Testis (tissue), 3 donors: Measurements from ENCODE around the gene XXYLT1. TPM values are rescaled to one million over a fixed set of nuclear protein-coding genes. Genes with fewer than 3 reads are reported as not detected.

Experiments used
- DNase-seq: peaks from one replicate; pipeline ENCODE4 v3.0.0-alpha.2; 2019
- H3K27ac ChIP-seq, 2 donors: fragments of 200-600 bp; sonication (generic); one replicate each; pipeline ENCODE4 v1.5.1; 2019
- H3K27me3 ChIP-seq: fragments of 200-600 bp; sonication (generic); one replicate; pipeline ENCODE4 v1.5.1; 2019
- H3K36me3 ChIP-seq: fragments of 200-600 bp; sonication (generic); one replicate; pipeline ENCODE4 v1.5.1; 2017; ENCODE audit warnings: low read depth; ENCODE audit errors: missing control alignments
- H3K4me1 ChIP-seq: fragments of 200-600 bp; sonication (generic); one replicate; pipeline ENCODE4 v1.5.1; 2019
- H3K4me3 ChIP-seq, 2 donors: fragments of 200-600 bp; sonication (generic); one replicate each; pipeline ENCODE4 v1.5.1; 2017 to 2019
- H3K9me3 ChIP-seq: fragments of 200-600 bp; sonication (generic); one replicate; pipeline ENCODE4 v1.5.1; 2017
- CTCF ChIP-seq, 3 experiments: fragments of 450-650 bp in 2 of 3; fragments of 200-600 bp in 1 of 3; sonication (generic) in 1 of 3; IDR thresholded peaks; one replicate each; pipeline ENCODE4 v1.5.1; 2016 to 2019; ENCODE audit warnings: antibody characterized with exemption in 3 of 3, mild to moderate bottlenecking in 2 of 3, moderate library complexity in 1 of 3
- POLR2A ChIP-seq: fragments of 450-650 bp; IDR thresholded peaks from one replicate; pipeline ENCODE4 v1.6.1; 2017; ENCODE audit warnings: antibody characterized with exemption, mild to moderate bottlenecking, moderate library complexity
- WGBS, 2 donors: methylation state at CpG; one replicate each; pipeline ENCODE4 v1.1.5; 2018; 5-methylcytosine and 5-hydroxymethylcytosine counted together
- intact Hi-C: fragments of 100-400 bp; cut with DNase I; formaldehyde crosslinking; loops from one replicate; pipeline ENCODE4 v1.15.1; 2023; ENCODE audit warnings: low total_unique reads
- polyA plus RNA-seq: library from polyadenylated mRNA; stranded (reverse); fragments of 350-450 nt; fragmentation: Illumina TruSeq; extraction: RNeasy Lipid Tissue Mini Kit (QIAGEN cat#74804); gene quantifications from one replicate; pipeline ENCODE4 v1.2.3, GENCODE V29; 2014; ENCODE audit warnings: low read depth, low replicate concordance; ENCODE audit not compliant: insufficient read depth
- total RNA-seq, 2 donors: library from RNA; depleted of rRNA; stranded (reverse); fragments of >200 nt; gene quantifications; one replicate each; pipeline ENCODE4 v1.2.3, GENCODE V29; 2016

Gene XXYLT1
- total and polyA plus RNA-seq, 3 donors from 2014 or later: 7.2 to 12.5 (median 11.1) TPM

- TF ChIP-seq POLR2A: no peak
- TF ChIP-seq CTCF (IDR thresholded peaks at IDR 0.05): no peak
- H3K4me3 ChIP-seq: no peak overlapping the region
- intact Hi-C loops: no loop called here
- H3K27me3 ChIP-seq: no peaks in the 10 kb centered on the region
- no peaks in the 10 kb centered on the region for H3K36me3 ChIP-seq
- no peaks in the 10 kb centered on the region for H3K4me1 ChIP-seq
- DNase-seq: no peak
- WGBS, 2 donors: 81 to 95% methylated on average over 4 to 18 of the region's 18 CpGs
- no peaks in the 10 kb centered on the region for H3K9me3 ChIP-seq
- no peak overlapping the region for H3K27ac ChIP-seq
These were observed 210.2 kb downstream of the XXYLT1 start for GRCh38 chr3:195060531-195061291.

GRCh38 chr3:195060217-195060481 lies 210.8 kb downstream of the XXYLT1 start:
- no peak for DNase-seq
- H3K27me3 ChIP-seq: no peaks in the 10 kb centered on the region
- no peak for TF ChIP-seq CTCF (IDR thresholded peaks at IDR 0.05)
- TF ChIP-seq POLR2A: no peak
- WGBS, 2 donors: 93 to 100% methylated on average over 2 to 3 of the region's 3 CpGs
- no peak overlapping the region for H3K27ac ChIP-seq
- no peaks in the 10 kb centered on the region for H3K9me3 ChIP-seq
- H3K4me1 ChIP-seq: no peaks in the 10 kb centered on the region
- H3K36me3 ChIP-seq: no peaks in the 10 kb centered on the region
- intact Hi-C loops: no loop called here
- H3K4me3 ChIP-seq: no peak overlapping the region

GRCh38 chr3:195059471-195060216 lies 211.3 kb downstream of the XXYLT1 start:
- no peaks in the 10 kb centered on the region for H3K27me3 ChIP-seq
- no peak overlapping the region for H3K4me3 ChIP-seq
- intact Hi-C loops: no loop called here
- WGBS, 2 donors: 77 to 84% methylated on average over 21 to 22 of the region's 22 CpGs
- no peak for TF ChIP-seq POLR2A
- TF ChIP-seq CTCF (IDR thresholded peaks at IDR 0.05): no peak
- H3K4me1 ChIP-seq: no peaks in the 10 kb centered on the region
- no peak for DNase-seq
- H3K27ac ChIP-seq: no peak overlapping the region
- H3K36me3 ChIP-seq: no peaks in the 10 kb centered on the region
- no peaks in the 10 kb centered on the region for H3K9me3 ChIP-seq

- no peaks in the 10 kb centered on the region for H3K4me1 ChIP-seq
- TF ChIP-seq POLR2A: no peak
- no peak for TF ChIP-seq CTCF (IDR thresholded peaks at IDR 0.05)
- H3K4me3 ChIP-seq: no peak overlapping the region
- no peaks in the 10 kb centered on the region for H3K9me3 ChIP-seq
- H3K27me3 ChIP-seq: no peaks in the 10 kb centered on the region
- H3K27ac ChIP-seq: no peak overlapping the region
- 48 to 63% methylated on average over 13 of the region's 13 CpGs for WGBS, 2 donors
- intact Hi-C loops: no loop called here
- H3K36me3 ChIP-seq: no peaks in the 10 kb centered on the region
- DNase-seq: peak; percentile 38
These were observed 212.0 kb downstream of the XXYLT1 start for GRCh38 chr3:195059006-195059350.
